Thyroid gland (tissue), 4 donors: ENCODE measurements around the gene SMARCD1. TPM values are rescaled to one million over a fixed set of nuclear protein-coding genes. Genes with fewer than 3 reads are reported as not detected.

Source experiments
- DNase-seq, 2 donors: peaks; one replicate each; pipeline ENCODE4 v3.0.0-alpha.2; 2019
- H3K27ac ChIP-seq, 3 donors: fragments of 200-600 bp; sonication (generic); 1 replicate in 2 of 3; 2 replicates in 1 of 3; pipeline ENCODE4 v1.5.1; 2016 to 2019; ENCODE audit warnings: mild to moderate bottlenecking in 1 of 3, moderate library complexity in 1 of 3
- H3K27me3 ChIP-seq: fragments of 200-600 bp; sonication (generic); one replicate; pipeline ENCODE4 v1.5.1; 2019
- H3K36me3 ChIP-seq, 2 donors: fragments of 200-600 bp; sonication (generic); one replicate each; pipeline ENCODE4 v1.5.1; 2016 to 2019
- H3K4me1 ChIP-seq, 2 donors: fragments of 200-600 bp; sonication (generic); one replicate each; pipeline ENCODE4 v1.5.1; 2017 to 2019
- H3K4me3 ChIP-seq, 3 donors: fragments of 200-600 bp; sonication (generic); replicated peaks in 1 of 3; 1 replicate in 2 of 3; 2 replicates in 1 of 3; pipeline ENCODE4 v1.5.1; 2016; ENCODE audit warnings: mild to moderate bottlenecking in 1 of 3
- H3K9me3 ChIP-seq: fragments of 200-600 bp; sonication (generic); one replicate; pipeline ENCODE4 v1.5.1; 2017
- POLR2A ChIP-seq, 2 donors: fragments of 450-650 bp; IDR thresholded peaks; one replicate each; pipeline ENCODE4 v1.6.1; 2017; ENCODE audit warnings: antibody characterized with exemption in 2 of 2, mild to moderate bottlenecking in 2 of 2, moderate library complexity in 1 of 2
- WGBS, 2 donors: methylation state at CpG; one replicate each; pipeline ENCODE4 v1.1.5; 2017; 5-methylcytosine and 5-hydroxymethylcytosine counted together
- intact Hi-C: fragments of 100-400 bp; cut with DNase I; formaldehyde crosslinking; loops from one replicate; pipeline ENCODE4 v1.15.1; 2023
- total RNA-seq, 4 donors: library from RNA; depleted of rRNA; stranded (reverse); fragments of >200 nt; gene quantifications; one replicate each; pipeline ENCODE4 v1.2.3, GENCODE V29; 2016
- TF ChIP-seq, protein P1 (sequence below), 6 experiments: fragments of 200-600 bp in 3 of 6; fragments of 450-650 bp in 3 of 6; sonication (generic) in 3 of 6; IDR thresholded peaks; one replicate each; pipeline ENCODE4 v1.5.1; 2016 to 2019; ENCODE audit warnings: antibody characterized with exemption in 6 of 6, mild to moderate bottlenecking in 2 of 6, inconsistent platforms in 1 of 6, moderate library complexity in 1 of 6

Gene SMARCD1
- total RNA-seq, 4 donors from 2014 or later: 67.2 to 92.9 (median 74.7) TPM

DNA sequence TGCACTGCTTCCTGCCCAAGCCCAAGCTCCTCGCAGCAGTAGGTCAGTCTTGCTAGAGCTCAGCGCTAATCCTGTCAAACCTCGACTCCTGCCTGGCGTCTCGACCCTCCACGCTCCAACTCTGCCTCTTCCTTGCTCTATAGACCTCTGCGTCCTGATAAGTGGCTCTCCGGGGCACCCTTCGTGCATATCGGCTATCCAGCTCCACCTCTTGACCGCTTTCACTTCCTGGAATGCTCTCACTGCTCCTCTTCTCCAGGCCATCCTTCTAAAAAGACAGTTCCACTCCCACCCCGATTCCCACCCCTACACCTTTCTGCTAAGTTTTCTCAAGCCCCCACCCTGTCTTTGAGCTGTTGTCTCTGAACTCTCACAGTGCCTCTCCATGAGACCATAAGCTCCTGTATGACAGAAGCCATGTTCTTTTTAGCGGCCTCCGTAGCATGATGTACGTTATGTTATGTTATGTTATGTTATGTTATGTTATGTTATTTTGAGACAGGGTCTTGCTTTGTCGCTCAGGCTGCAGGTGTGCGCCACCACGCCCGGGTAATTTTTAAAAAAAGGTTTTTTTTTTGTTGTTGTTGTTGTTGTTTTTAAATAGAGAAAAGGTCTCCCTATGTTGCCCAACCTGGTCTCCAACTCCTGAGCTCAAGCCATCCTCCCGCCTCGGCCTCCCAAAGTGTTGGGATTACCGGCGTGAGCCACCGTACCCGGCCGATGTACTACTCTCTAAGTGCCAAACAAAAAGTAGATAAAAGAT lies 27.5 kb downstream of the SMARCD1 start:
- peaks cover 42 to 66% of the 10 kb centered on the region in 2 donors for H3K4me1 ChIP-seq

DNA sequence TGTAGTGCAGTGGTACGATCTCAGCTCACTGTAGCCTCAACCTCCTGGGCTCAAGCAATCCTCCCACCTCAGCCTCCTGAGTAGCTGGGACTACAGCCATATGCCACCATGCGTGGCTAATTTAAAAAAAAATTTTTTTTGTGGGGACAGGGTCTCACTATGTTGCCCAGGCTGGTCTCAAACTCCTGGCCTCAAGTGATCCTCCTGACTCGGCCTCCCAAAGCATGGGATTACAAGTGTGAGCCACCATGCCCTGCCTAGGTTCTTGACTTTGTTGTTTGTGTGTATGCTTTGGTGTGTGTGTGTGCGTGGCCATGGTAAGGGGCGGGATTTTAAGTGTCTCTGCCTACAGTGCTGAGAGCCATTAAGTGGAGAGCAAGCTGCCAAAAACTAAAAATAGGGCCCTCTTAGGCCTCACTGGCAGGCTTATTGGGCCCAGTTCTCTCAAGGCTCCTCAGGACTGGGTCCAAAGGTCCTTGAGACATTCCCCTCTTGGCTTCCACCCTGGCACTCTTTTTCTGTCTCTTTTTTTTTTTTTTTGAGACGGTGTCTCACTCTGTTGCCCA lies 32.0 kb downstream of the SMARCD1 start:
- H3K27me3 ChIP-seq: no peaks in the 10 kb centered on the region
- DNase-seq: peak; percentile 87 to 91
- no peaks in the 10 kb centered on the region for H3K9me3 ChIP-seq
- peak overlapping the region; percentile 80 to 84 (median 81) for H3K27ac ChIP-seq
- peaks cover 24 to 55% of the 10 kb centered on the region in 2 donors for H3K4me1 ChIP-seq
- no peak overlapping the region for H3K4me3 ChIP-seq
- no peak for TF ChIP-seq POLR2A (IDR thresholded peaks at IDR 0.05)
- TF ChIP-seq, protein P1, sequence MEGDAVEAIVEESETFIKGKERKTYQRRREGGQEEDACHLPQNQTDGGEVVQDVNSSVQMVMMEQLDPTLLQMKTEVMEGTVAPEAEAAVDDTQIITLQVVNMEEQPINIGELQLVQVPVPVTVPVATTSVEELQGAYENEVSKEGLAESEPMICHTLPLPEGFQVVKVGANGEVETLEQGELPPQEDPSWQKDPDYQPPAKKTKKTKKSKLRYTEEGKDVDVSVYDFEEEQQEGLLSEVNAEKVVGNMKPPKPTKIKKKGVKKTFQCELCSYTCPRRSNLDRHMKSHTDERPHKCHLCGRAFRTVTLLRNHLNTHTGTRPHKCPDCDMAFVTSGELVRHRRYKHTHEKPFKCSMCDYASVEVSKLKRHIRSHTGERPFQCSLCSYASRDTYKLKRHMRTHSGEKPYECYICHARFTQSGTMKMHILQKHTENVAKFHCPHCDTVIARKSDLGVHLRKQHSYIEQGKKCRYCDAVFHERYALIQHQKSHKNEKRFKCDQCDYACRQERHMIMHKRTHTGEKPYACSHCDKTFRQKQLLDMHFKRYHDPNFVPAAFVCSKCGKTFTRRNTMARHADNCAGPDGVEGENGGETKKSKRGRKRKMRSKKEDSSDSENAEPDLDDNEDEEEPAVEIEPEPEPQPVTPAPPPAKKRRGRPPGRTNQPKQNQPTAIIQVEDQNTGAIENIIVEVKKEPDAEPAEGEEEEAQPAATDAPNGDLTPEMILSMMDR (IDR thresholded peaks at IDR 0.05): no peak
- WGBS, 2 donors: 50 to 53% methylated on average over 6 of the region's 6 CpGs
- H3K36me3 ChIP-seq: peaks cover 8 to 10% of the 10 kb centered on the region in 2 donors
- intact Hi-C loops: no loop called here

More for the DNA sequence above, 27.5 kb downstream of the SMARCD1 start:
- intact Hi-C loops: no loop called here
- TF ChIP-seq, protein P1 (IDR thresholded peaks at IDR 0.05): no peak
- no peak for TF ChIP-seq POLR2A (IDR thresholded peaks at IDR 0.05)
- no peaks in the 10 kb centered on the region for H3K36me3 ChIP-seq
- whole genome bisulfite sequencing, 2 donors: 22 to 25% methylated on average over 26 of the region's 26 CpGs
- H3K9me3 ChIP-seq: no peaks in the 10 kb centered on the region
- H3K27ac ChIP-seq: peak overlapping the region; percentile 93 to 97 (median 93)
- peak; percentile 59 to 64 for DNase-seq
- H3K27me3 ChIP-seq: no peaks in the 10 kb centered on the region
- H3K4me3 ChIP-seq: peak overlapping the region; percentile 70 to 94 (median 92)

DNA sequence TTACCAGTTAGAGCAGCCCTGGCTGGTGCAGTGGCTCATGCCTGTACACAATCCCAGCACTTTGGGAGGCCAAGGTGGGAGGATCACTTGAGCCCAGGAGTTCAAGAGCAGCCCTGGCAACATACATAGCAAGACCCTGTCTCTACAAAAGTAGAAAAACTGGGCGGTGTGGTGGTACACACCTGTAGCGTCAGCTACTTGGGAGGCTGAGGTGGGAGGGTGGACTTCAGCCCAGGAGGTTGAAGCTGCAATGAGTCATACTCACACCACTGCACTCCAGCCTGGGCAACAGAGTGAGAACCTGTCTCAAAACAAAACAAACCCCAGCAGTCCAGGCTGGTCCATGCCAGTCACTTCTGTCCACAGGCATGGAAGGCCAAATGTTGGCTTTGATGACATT lies 34.2 kb downstream of the SMARCD1 start:
- peaks cover 8 to 17% of the 10 kb centered on the region in 2 donors for H3K36me3 ChIP-seq
- WGBS, 2 donors: 100% methylated on average over 2 of the region's 2 CpGs
- H3K27ac ChIP-seq: no peak overlapping the region
- intact Hi-C loops: no loop called here
- H3K4me3 ChIP-seq: no peak overlapping the region
- H3K9me3 ChIP-seq: no peaks in the 10 kb centered on the region
- peak in 1 of 2 donors; percentile 26 for DNase-seq
- no peaks in the 10 kb centered on the region for H3K27me3 ChIP-seq
- H3K4me1 ChIP-seq: peaks cover 6 to 39% of the 10 kb centered on the region in 2 donors
- TF ChIP-seq, protein P1 (IDR thresholded peaks at IDR 0.05): no peak
- no peak for TF ChIP-seq POLR2A (IDR thresholded peaks at IDR 0.05)

DNA sequence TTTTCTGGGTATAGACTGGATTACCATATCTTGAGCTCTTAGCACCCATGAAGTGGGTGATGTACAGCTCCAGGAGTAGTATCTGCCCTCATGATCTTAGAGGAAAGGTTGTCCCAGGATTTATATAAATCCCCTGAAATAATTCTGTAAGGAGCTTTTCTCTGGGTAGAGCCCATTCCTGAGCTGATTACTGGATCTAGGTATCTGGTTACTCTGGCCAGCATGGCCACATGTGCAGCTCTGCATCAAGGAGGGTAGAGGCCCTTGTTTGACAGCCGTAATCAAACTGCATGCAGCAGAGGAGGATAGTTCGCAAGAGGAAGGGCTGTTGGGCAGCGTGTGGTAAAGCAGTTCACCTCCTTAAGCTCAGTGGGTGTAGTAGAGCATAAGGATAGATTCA lies 35.4 kb downstream of the SMARCD1 start:
- H3K36me3 ChIP-seq: peaks cover 8 to 17% of the 10 kb centered on the region in 2 donors
- no peak for DNase-seq
- WGBS, 2 donors: 86 to 93% methylated on average over 3 of the region's 3 CpGs
- TF ChIP-seq, protein P1 (IDR thresholded peaks at IDR 0.05): no peak
- no peak for TF ChIP-seq POLR2A (IDR thresholded peaks at IDR 0.05)
- intact Hi-C loops: no loop called here
- H3K9me3 ChIP-seq: no peaks in the 10 kb centered on the region
- H3K4me1 ChIP-seq: peaks cover 4 to 35% of the 10 kb centered on the region in 2 donors
- H3K27ac ChIP-seq: no peak overlapping the region
- no peak overlapping the region for H3K4me3 ChIP-seq
- H3K27me3 ChIP-seq: no peaks in the 10 kb centered on the region

DNA sequence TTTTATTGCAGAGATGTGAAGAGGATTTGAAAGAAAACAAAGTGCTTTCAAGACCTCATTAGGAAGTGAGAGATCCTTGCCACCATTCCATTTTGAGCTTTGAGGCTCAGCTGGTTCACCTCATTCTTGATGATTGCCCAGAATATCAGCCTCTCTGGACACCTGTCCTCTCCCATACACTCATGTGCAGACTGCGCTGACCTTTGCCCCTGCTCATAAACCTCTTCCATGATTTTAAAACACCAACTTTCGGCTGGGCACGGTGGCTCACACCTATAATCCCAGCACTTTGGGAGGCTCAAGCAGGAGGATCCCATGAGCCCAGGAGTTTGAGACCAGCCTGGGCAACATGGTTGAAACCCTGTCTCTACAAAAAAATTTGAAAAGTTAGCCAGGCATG lies 35.8 kb downstream of the SMARCD1 start:
- intact Hi-C loops: no loop called here
- H3K4me1 ChIP-seq: peaks cover 4 to 31% of the 10 kb centered on the region in 2 donors
- H3K4me3 ChIP-seq: no peak overlapping the region
- no peak for DNase-seq
- H3K27me3 ChIP-seq: no peaks in the 10 kb centered on the region
- 95 to 100% methylated on average over 3 of the region's 3 CpGs for WGBS, 2 donors
- H3K9me3 ChIP-seq: no peaks in the 10 kb centered on the region
- H3K36me3 ChIP-seq: peaks cover 8 to 17% of the 10 kb centered on the region in 2 donors
- H3K27ac ChIP-seq: peak overlapping the region in 1 of 3 donors; percentile 38
- no peak for TF ChIP-seq POLR2A (IDR thresholded peaks at IDR 0.05)
- TF ChIP-seq, protein P1 (IDR thresholded peaks at IDR 0.05): no peak
